ENCODE results near the gene ALG12.

ALG12 gene

DNA sequence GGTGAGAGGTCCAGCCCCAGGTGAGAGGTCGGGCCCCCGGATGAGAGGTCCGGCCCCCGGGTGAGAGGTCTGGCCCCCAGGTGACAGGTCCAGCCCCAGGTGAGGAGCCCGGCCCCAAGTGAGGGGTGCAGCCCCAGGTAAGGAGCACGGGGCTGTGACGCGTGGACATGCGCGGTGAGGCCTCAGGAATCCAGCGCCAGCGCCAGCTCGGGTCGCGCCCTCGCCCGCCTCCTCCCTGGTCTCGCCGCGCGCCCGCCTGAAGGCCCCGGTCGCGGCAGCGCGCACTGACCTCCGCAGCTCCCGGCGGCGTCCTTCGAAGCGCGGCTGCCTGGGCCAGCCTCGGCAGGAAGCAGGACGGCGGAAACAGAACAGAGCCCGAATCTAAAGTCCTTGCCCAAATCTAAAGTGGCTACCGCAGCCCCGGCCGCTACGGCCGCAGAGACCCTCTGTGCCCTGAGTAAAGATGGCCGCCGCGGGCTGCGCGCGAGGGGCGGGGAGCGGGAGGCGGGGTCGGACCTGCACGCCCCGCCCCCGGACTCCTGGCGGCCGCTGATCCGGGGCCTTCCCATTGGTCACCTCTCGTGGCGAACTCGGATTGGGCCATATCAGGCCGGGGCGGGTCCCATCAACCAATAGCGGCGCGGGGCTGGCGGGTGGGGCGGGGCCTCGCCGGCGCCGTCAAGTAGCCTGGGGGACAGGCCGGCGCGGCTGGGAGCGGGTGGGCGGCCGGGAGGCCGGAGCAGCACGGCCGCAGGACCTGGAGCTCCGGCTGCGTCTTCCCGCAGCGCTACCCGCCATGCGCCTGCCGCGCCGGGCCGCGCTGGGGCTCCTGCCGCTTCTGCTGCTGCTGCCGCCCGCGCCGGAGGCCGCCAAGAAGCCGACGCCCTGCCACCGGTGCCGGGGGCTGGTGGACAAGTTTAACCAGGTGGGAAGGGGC lies at the start of gene ALG12, which contains the start of gene CRELD2:
Gene ALG12, minus strand, starts transcription at position 465 of the 937 bp plus-strand sequence. CDS start 4,673 bp downstream, outside the sequence.
Gene CRELD2, plus strand, starts transcription at position 661 of the 937 bp plus-strand sequence. Its CDS starts 136 bp downstream, at position 797.
- peak; percentile 96 to 97 for DNase-seq (ENCODE audit: extremely low read depth in 1 of 2, low read depth in 1 of 2)

GRCh38 chr22:49967706-49968208 lies 49.5 kb upstream of the ALG12 start:
- DNase-seq (ENCODE audit: extremely low read depth in 1 of 2, low read depth in 1 of 2) = no peak

DNA sequence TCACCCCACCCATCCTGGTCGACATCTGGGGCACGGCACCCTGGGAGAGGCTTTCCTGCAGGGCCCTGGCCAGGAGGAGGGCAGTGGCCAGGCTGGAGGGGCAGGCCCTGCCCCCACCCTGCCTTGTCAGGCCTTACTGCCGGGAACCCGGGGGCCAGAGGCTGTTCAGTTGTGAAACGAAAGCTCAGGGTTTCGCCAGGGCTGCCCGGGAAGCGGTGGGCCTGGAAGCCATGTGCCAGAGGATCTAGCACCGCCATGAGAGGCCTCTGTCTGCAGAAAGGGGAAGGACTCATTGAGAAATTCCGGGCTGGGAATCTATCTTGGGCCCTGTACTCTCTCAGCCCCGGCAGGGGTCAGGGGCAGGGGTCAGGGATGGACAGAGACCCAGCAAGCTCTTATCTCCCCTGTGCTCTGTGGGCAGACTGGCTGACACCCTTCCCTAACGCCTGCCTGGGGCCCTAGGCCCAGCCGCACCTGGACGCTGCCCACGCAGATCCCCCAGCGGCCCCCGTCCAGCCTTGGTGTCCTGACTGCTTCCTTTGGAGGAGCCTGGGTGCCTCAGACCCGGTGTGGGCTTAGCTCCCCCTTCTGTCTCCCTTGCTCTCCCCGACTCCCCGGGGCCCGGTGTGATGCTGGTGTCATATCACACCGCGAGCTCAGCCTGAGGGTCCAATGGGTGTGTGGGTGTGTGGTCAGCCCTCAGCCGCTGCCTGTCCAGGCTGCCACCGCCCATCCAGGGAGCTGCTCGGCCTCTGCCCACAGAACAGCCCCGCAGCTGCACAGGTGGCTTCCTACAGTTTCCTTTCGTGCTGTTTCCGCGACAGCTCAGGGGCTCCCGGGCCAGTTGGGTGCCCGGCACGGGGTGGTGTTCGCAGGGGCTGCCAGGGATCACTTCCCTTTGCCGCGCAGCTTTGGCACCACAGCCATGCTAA lies 48.8 kb upstream of the ALG12 start:
- DNase-seq (ENCODE audit: extremely low read depth in 1 of 2, low read depth in 1 of 2) = no peak

DNA sequence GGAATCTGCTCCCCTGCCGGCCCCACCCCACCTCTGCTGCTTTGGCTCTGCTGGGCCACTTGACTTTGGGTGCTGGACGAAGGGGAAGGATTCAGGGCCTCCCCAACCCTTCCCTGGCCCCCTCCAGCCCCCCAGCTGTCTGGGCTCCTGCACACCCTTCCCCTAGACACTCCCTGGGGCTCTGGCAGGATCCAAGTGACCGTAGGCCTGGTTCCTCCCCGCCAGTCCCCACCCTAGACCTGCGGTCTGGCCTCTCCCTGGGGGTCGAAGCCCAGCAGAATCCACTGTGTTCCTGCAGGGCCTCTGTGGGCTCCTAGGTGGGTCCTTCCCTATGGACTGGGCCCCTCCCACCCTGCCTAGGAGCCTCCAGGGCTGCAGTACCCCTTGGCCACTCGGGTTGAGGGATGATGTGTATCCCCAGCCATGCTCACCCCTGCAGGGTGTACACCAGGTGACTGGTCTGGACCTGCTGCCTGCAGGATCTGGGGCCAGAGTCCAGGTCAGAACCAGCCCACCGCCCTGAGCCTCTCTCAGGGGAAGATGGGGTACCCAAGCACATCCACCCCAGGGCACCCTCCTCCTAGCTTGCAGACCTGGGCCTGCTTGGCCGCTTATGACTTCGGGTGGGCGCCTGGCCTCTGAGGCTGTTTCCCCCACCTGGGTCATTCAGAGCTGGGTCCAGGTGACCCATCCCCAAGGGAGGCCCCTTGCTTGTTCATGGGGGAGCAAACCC lies 48.0 kb upstream of the ALG12 start:
- no peak for DNase-seq (ENCODE audit: extremely low read depth in 1 of 2, low read depth in 1 of 2)

DNA sequence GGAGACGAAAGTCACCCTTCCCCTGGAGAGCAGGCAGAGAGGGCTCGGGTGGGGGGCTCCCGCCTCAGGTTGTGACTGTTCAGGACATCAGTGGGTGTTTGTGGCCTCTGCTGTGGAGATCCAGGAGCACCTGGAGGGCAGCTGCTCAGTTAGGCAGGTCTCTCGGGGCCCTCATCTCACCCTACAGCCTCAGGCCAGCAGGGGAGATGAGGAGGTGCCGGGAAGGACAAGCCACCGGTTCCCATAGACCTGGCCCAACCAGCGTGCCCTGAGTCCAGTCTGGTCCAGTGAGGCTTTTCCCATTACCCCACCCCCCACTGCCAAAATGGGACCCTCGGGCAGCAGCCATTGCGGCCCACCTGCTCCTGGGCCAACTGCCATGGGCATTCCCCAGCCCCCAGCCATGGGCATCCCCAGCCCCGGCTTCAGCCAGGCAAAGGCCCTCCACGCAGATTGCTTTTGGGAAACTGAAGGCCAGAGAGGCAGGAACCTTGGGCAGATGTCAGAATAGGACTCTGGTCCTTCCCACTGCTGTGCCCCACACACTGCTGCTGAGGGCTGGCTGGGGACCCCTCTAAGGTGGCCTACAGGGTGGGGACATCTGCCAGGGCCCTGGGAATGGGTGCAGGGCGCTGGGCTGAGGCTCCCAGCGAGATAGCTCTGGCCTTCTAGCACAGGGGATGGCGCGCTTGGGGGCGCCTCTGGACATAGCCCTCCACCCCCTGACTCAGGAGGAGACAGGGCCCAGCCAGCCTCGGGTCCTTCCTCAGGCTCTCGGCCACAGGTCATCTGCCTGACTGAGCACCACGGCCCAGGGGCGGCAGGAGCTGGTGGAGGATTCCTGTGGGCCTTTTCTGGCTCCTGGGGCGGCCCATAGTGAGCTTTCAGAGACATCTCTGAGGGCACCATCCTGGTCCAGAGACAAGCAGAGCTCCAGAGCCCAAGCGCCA lies 47.1 kb upstream of the ALG12 start:
- DNase-seq (ENCODE audit: extremely low read depth in 1 of 2, low read depth in 1 of 2) = no peak

- DNase-seq (ENCODE audit: extremely low read depth in 1 of 2, low read depth in 1 of 2) = no peak
These were observed 46.2 kb upstream of the ALG12 start for GRCh38 chr22:49964136-49965090.

DNA sequence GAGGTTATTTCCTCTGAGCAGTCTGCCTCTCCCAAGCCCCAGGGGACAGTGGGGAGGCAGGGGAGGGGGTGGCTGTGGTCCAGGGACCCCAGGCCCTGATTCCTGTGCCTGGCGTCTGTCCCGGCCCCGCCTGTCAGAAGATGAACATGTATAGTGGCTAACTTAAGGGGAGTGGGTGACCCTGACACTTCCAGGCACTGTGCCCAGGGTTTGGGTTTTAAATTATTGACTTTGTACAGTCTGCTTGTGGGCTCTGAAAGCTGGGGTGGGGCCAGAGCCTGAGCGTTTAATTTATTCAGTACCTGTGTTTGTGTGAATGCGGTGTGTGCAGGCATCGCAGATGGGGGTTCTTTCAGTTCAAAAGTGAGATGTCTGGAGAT lies 45.4 kb upstream of the ALG12 start:
- no peak for DNase-seq (ENCODE audit: extremely low read depth in 1 of 2, low read depth in 1 of 2)

GRCh38 chr22:49962751-49963646 lies 44.8 kb upstream of the ALG12 start:
- DNase-seq (ENCODE audit: extremely low read depth in 1 of 2, low read depth in 1 of 2) = no peak

DNA sequence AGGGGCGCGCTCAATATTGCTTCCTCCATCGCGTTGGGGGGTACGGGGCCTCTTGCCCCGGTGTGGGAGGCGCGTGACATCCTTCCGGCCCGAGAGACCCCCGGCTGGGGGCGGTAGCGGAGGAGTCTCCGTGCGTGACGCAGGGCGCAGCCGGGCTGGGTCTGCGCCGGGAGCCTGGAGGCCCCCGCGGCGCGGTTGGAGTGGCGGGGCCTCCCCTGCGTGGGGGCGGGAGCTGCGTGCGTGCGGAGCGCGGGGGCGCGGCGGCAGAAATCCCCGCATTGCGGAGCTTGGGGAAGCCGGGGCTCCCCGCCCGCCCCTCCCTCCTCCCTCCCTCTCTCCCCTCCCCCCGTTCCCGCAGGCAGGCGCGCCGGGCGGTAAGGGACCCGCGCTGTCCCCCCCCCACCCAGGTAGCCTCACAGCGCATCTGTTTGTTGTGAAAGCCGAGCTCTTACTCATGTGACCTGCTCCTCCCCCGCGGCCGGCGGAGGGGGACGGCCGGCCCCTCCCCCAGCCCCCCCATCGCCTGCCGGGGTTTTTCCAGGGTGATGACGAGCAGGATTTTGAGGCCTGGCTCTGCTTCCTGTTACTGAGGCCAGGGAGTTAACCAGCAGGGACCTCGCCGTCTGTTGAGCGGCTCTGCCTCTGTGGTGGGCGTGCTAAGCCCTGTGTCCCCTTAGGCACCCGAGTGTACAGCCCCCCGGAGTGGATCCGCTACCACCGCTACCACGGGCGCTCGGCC lies 43.9 kb upstream of the ALG12 start:
- DNase-seq (ENCODE audit: extremely low read depth in 1 of 2, low read depth in 1 of 2) = peak; percentile 81

GRCh38 chr22:49961601-49962011 lies 43.4 kb upstream of the ALG12 start:
- DNase-seq (ENCODE audit: extremely low read depth in 1 of 2, low read depth in 1 of 2) = no peak

DNA sequence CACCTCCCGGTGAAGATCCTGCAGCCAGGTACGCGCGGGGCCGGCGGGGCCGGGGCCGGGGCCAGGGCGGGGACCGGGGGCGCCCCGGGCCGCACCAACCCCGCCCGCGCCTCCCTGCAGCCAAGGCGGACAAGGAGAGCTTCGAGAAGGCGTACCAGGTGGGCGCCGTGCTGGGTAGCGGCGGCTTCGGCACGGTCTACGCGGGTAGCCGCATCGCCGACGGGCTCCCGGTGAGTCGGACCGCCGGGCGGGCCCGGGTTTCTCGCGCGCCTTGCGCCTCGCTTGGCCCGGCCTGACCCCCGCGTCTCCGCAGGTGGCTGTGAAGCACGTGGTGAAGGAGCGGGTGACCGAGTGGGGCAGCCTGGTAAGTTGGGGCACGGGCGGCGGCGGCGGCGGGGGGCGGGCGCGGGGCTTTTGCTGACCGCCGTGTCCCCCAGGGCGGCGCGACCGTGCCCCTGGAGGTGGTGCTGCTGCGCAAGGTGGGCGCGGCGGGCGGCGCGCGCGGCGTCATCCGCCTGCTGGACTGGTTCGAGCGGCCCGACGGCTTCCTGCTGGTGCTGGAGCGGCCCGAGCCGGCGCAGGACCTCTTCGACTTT lies 42.9 kb upstream of the ALG12 start:
- DNase-seq (ENCODE audit: extremely low read depth in 1 of 2, low read depth in 1 of 2) = no peak

- peak; percentile 91 to 96 for DNase-seq (ENCODE audit: extremely low read depth in 1 of 2, low read depth in 1 of 2)
These were observed 42.1 kb upstream of the ALG12 start, which contains the start of gene PIM3 for GRCh38 chr22:49960159-49961004. TSS of gene PIM3 (plus strand) at chr22:49960772. CDS start at chr22:49960948, 176 bp downstream.

DNA sequence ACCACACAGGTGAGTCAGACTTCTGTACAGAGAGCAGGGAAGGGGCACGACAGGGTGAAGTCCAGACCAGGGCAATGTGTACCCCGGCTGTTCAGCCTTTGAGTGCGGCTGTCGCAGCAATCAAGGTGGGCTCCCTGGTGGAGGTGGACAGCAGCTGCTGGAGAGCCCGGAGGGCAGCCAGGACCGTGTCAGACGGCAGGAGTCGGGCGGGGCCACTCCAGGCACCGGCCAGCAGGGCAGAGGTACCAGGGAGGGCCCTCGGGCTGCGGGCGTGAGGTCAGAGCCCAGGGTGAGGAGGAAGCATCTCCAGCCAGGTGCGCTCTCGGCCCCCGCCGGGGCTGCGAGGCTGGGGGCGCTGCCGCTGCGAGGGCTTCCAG lies 41.5 kb upstream of the ALG12 start:
- no peak for DNase-seq (ENCODE audit: extremely low read depth in 1 of 2, low read depth in 1 of 2)

- DNase-seq (ENCODE audit: extremely low read depth in 1 of 2, low read depth in 1 of 2) = no peak
These were observed 40.9 kb upstream of the ALG12 start for GRCh38 chr22:49958931-49959781.
